Measurements from ENCODE around the gene SLC28A1.
"Not testable (repeated sequence)": the region's sequence is repeated elsewhere in the genome, so short reads cannot be mapped to it uniquely, and the experiment has no call there.

Gene SLC28A1

GRCh38 chr15:84883916-84884781 is at the start of gene SLC28A1:
Gene SLC28A1 (plus strand): TSS chr15:84884662. CDS start chr15:84887761, 3,099 bp downstream.
- DNase-seq: no peak

- DNase-seq: no peak
These were observed 49.5 kb upstream of the SLC28A1 start for GRCh38 chr15:84834969-84835368.

- DNase-seq: no peak
These were observed 48.7 kb upstream of the SLC28A1 start for GRCh38 chr15:84835661-84836337.

- DNase-seq: no peak
These were observed 47.6 kb upstream of the SLC28A1 start for GRCh38 chr15:84836844-84837243.

- DNase-seq: no peak
These were observed 44.7 kb upstream of the SLC28A1 start for GRCh38 chr15:84839714-84840113.

- DNase-seq: no peak
These were observed 44.2 kb upstream of the SLC28A1 start for GRCh38 chr15:84840255-84840654.

GRCh38 chr15:84840741-84841429 is 43.6 kb upstream of the SLC28A1 start:
- no peak for DNase-seq

GRCh38 chr15:84842781-84843180 is 41.7 kb upstream of the SLC28A1 start:
- no peak for DNase-seq

GRCh38 chr15:84844964-84845363 is 39.5 kb upstream of the SLC28A1 start:
- DNase-seq: no peak

- not testable (repeated sequence) for DNase-seq
These were observed 38.8 kb upstream of the SLC28A1 start for GRCh38 chr15:84845631-84846030.

GRCh38 chr15:84846269-84846668 is 38.2 kb upstream of the SLC28A1 start:
- DNase-seq: no peak

- DNase-seq: no peak
These were observed 37.1 kb upstream of the SLC28A1 start for GRCh38 chr15:84847382-84847781.

- DNase-seq: no peak
These were observed 32.2 kb upstream of the SLC28A1 start for GRCh38 chr15:84852212-84852611.

- no peak for DNase-seq
These were observed 29.3 kb upstream of the SLC28A1 start for GRCh38 chr15:84855136-84855535.

GRCh38 chr15:84855765-84856164 is 28.7 kb upstream of the SLC28A1 start:
- DNase-seq: no peak

- DNase-seq: no peak
These were observed 27.6 kb upstream of the SLC28A1 start for GRCh38 chr15:84856731-84857417.

GRCh38 chr15:84857418-84858004 is 27.0 kb upstream of the SLC28A1 start:
- DNase-seq: no peak

- no peak for DNase-seq
These were observed 26.2 kb upstream of the SLC28A1 start for GRCh38 chr15:84858231-84858630.

- no peak for DNase-seq
These were observed 25.3 kb upstream of the SLC28A1 start for GRCh38 chr15:84859144-84859543.

GRCh38 chr15:84859651-84860050 is 24.8 kb upstream of the SLC28A1 start:
- DNase-seq: no peak

GRCh38 chr15:84861781-84862180 is 22.7 kb upstream of the SLC28A1 start:
- DNase-seq: no peak

GRCh38 chr15:84862214-84862975 is 22.1 kb upstream of the SLC28A1 start:
- no peak for DNase-seq

All from NCI-H2081 treated with DMSO at 0.1 percent for 48 hours (cell line).